Measurements from ENCODE around the gene SIAH3.

DNA sequence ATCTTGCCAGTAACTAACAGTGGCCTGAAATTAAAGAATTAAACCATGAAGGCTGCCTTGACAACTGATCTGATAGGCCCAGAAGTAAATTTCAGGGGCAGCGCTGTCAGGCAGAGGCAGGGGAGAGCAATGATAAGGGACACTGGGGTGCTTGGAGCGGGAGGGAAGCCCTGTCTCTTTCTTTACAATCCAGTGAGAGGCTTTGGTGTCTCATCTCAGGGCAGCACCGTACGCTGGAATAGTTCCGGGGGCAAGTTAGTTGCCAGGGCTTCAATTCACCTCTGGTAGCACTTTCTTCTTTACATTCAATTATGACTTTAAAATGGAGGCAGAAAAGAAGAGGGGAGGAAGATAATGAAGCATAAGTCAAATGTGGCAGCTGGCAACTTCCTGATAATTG lies 74.8 kb downstream of the SIAH3 start:
- TF ChIP-seq EZH2phosphoT487 (IDR thresholded peaks at IDR 0.05; ENCODE audit: borderline replicate concordance, low read length): no peak
- TF ChIP-seq, protein P1, sequence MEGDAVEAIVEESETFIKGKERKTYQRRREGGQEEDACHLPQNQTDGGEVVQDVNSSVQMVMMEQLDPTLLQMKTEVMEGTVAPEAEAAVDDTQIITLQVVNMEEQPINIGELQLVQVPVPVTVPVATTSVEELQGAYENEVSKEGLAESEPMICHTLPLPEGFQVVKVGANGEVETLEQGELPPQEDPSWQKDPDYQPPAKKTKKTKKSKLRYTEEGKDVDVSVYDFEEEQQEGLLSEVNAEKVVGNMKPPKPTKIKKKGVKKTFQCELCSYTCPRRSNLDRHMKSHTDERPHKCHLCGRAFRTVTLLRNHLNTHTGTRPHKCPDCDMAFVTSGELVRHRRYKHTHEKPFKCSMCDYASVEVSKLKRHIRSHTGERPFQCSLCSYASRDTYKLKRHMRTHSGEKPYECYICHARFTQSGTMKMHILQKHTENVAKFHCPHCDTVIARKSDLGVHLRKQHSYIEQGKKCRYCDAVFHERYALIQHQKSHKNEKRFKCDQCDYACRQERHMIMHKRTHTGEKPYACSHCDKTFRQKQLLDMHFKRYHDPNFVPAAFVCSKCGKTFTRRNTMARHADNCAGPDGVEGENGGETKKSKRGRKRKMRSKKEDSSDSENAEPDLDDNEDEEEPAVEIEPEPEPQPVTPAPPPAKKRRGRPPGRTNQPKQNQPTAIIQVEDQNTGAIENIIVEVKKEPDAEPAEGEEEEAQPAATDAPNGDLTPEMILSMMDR (conservative IDR thresholded peaks at IDR 0.05; ENCODE audit: low read depth, low read length): no peak

Data from PC-3 (cell line).